Peyer's patch (tissue), 4 donors: ENCODE measurements around the gene TEX48.

Experiments used
- CTCF ChIP-seq, 6 experiments: fragments of 450-650 bp in 4 of 6; fragments of 200-600 bp in 2 of 6; sonication (generic) in 1 of 6; IDR thresholded peaks; one replicate each; pipeline ENCODE4 v1.5.1; 2017 to 2019; ENCODE audit warnings: antibody characterized with exemption in 6 of 6, mild to moderate bottlenecking in 3 of 6, moderate library complexity in 1 of 6
- POLR2A ChIP-seq, 2 donors: fragments of 450-650 bp; IDR thresholded peaks; one replicate each; pipeline ENCODE4 v1.5.1; 2017; ENCODE audit warnings: antibody characterized with exemption in 2 of 2, mild to moderate bottlenecking in 2 of 2, moderate library complexity in 2 of 2

DNA sequence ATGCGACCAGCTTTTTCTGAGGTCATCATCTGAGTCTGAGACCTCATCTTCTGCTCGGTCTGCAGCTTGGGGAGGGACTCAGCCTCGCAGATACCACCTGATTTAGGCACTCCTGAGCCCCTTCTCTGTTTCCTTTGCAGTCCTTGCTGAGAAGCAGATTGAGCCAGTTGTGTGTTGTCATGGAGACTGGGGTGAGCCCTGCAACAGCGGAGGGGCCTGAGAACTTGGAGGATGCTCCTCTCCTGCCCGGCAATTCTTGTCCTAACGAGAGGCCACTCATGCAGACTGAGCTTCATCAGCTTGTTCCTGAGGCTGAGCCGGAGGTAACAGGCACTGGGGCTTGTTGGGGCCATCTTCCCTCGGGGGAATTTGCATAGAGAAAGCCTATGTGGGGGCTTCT, 43.6 kb downstream of the TEX48 start:
- no peak for TF ChIP-seq POLR2A (IDR thresholded peaks at IDR 0.05)
- TF ChIP-seq CTCF (IDR thresholded peaks at IDR 0.05): no peak
